CMK (cell line): ENCODE measurements around the gene FAM53A.

ENCODE experiments used
- DNase-seq: peaks from one replicate; pipeline ENCODE4 v3.0.0-alpha.2; 2010; ENCODE audit warnings: low read depth

The FAM53A gene

GRCh38 chr4:1592068-1592708, 91.9 kb downstream of the FAM53A start:
- DNase-seq, result no peak

- DNase-seq, result no peak
Observed at GRCh38 chr4:1591107-1591506, 93.0 kb downstream of the FAM53A start.

GRCh38 chr4:1590244-1590643, 93.9 kb downstream of the FAM53A start:
- peak; percentile 98 for DNase-seq
